Suprapubic skin (tissue), 3 donors: ENCODE data around the gene CRHBP.

Experiments
- POLR2AphosphoS5 ChIP-seq, 3 donors: sonication (generic); formaldehyde crosslinking; IDR thresholded peaks; one replicate each; pipeline ENCODE4 v1.6.1; 2017; ENCODE audit warnings: antibody characterized with exemption in 3 of 3
- TF ChIP-seq, protein P1 (sequence below), 2 donors: fragments of 200-600 bp in 1 of 2; fragments of 450-650 bp in 1 of 2; sonication (generic) in 1 of 2; IDR thresholded peaks; one replicate each; pipeline ENCODE4 v1.5.1; 2016 to 2019; ENCODE audit warnings: antibody characterized with exemption in 2 of 2, mild to moderate bottlenecking in 1 of 2, moderate library complexity in 1 of 2

DNA sequence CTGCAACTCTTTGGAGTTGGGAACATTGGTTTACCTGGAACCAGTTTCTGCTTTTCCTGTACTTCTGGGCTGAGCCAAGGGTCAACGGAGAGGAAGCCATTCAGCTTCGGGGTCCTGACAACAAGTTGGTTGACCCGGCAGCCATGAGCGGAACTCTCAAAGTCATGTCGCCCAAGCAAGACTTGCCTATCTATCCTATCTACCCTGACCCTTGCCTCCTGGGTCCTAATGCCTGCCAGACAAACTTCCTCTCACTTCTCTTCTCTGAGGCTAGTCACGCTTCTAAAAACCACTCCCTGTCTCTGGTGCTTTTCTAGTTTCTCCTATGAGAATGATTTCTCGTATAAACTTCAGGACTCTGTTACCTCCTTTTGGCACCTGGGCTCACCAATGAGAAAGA lies 44.7 kb upstream of the CRHBP start:
- TF ChIP-seq, protein P1, sequence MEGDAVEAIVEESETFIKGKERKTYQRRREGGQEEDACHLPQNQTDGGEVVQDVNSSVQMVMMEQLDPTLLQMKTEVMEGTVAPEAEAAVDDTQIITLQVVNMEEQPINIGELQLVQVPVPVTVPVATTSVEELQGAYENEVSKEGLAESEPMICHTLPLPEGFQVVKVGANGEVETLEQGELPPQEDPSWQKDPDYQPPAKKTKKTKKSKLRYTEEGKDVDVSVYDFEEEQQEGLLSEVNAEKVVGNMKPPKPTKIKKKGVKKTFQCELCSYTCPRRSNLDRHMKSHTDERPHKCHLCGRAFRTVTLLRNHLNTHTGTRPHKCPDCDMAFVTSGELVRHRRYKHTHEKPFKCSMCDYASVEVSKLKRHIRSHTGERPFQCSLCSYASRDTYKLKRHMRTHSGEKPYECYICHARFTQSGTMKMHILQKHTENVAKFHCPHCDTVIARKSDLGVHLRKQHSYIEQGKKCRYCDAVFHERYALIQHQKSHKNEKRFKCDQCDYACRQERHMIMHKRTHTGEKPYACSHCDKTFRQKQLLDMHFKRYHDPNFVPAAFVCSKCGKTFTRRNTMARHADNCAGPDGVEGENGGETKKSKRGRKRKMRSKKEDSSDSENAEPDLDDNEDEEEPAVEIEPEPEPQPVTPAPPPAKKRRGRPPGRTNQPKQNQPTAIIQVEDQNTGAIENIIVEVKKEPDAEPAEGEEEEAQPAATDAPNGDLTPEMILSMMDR (IDR thresholded peaks at IDR 0.05): no peak
- no peak for TF ChIP-seq POLR2AphosphoS5 (IDR thresholded peaks at IDR 0.05)
